Measurements from ENCODE around the gene OR7G2. TPM values are rescaled to one million over a fixed set of nuclear protein-coding genes. Genes with fewer than 3 reads are reported as not detected.
A peak's percentile ranks its signal among the peaks of the same experiment; 100 is the strongest.
"Not testable (repeated sequence)": the region's sequence is repeated elsewhere in the genome, so short reads cannot be mapped to it uniquely, and the experiment has no call there.

The OR7G2 gene
- polyA plus RNA-seq, 3 donors = 0.09 TPM; not detected in 2

DNA sequence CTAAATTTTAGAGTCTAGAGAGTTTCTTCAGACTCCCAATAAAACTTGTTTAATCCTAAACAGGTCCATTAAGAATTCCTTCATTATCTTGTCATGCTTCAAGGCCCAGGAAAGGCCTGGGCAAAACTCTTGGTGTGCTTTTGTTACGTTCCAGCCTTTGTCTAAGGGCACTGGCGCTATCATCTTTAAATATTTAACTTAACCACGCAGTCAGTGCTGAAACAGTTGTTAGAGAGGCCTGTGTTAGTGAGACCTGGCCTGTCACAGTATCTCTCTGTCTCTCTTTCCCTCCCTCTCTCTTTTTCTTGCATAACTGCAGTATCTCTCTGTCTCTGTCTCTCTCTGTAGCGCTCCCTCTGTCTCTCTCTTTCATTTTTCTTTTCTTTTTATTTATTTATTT is 28.6 kb downstream of the OR7G2 start:
- DNase-seq (ENCODE audit: extremely low read depth in 1 of 11, low read depth in 9 of 11, low spot score in 4 of 11) = no peak

DNA sequence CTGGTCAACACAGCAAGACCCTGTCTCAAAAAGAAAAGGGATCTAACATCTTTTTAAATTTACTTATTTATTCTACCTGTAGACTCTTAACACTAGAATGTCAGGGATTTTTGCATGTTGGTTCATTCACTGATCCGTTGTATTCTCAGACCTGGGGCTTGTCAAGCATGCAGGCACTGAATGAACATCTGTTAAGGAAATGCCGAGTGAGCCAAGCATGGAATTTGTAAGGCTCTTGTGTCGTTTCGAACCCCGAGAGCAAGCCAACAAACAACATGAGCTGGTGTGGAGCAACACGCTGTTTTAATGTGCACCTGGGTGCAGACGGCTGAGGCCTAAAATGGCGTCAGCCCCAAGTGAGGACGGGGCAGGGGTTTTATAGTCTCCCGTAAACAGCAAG is 30.4 kb downstream of the OR7G2 start:
- DNase-seq (ENCODE audit: extremely low read depth in 1 of 11, low read depth in 9 of 11, low spot score in 4 of 11) = no peak

DNA sequence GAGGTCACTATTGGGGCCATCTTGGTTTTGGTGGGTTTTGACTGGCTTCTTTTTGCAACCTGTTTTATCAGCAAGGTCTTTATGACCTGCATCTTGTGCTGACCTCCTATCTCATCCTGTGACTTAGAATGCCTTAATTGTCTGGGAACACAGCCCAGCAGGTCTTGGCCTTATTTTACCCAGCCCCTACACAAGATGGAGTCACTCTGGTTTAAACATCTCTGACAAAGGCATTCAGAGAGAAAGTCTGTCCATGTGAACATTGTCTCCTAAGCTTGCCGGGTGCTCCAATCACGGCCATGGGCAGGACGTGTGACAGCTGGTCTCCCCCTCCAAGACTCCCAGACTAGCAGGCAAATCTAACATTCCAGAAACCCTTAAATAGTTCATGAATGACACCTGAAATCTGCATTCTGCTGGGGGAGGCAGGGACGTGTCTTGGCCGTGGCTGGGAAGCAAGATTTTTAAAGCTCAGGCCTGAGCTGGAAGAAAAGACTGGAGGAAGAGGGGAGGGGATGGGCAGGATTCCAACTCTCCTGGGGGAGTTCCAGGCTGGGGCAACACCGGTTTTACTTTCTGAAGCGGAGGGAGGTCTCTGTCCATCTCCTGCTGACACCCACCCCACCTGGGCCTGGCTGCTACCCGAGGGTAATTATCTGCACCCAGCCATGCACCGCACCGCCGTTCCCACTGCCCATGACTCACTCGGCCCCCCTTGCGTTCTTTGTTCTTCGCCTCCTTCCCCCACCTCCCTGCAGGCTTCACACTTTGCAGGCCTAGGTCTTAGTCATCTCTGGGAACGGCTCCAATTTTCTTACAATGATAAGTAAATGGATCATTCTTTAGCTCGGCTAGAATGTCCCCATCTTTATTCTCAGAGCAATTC is 32.0 kb downstream of the OR7G2 start:
- peak in 9 of 11 donors; percentile 47 to 79 (median 62) for DNase-seq (ENCODE audit: extremely low read depth in 1 of 11, low read depth in 9 of 11, low spot score in 4 of 11)

DNA sequence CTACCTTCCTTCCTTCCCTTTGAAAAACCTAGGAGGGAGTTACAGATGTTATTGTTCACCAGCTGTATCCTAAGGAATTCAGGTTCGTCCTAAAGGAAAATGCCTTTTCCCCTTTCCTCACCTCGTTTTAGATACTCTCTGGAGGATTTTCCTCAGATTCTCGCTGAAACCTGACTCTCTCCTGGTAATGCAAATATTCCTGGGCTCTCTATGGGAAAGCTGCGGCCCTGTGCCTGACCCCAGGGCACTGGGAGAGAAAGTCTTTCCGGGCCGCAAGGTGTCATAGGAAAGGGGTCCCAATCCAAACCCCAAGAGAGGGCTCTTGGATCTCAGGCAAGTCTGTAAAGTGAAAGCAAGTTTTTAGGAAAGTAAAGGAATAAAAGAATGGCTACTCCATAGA is 33.5 kb downstream of the OR7G2 start:
- no peak for DNase-seq (ENCODE audit: extremely low read depth in 1 of 11, low read depth in 9 of 11, low spot score in 4 of 11)

DNA sequence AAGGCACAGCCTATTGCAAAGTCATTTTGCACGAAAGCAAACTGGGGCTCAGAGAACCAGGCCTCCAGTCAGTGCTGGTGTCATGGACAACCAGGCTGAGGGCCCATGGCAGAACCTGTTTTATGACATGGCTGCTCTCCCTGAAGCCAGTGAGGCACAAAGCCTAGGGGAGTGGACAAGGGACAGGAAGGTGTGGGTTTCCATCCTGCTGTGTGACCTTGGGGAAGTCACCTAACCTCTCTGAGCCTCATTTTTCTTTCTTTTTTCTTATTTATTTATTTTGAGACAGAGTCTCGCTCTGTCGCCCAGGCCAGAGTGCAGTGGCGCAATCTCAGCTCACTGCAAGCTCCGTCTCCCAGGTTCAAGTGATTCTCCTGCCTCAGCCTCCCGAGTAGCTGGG is 35.6 kb downstream of the OR7G2 start:
- not testable (repeated sequence) for DNase-seq (ENCODE audit: extremely low read depth in 1 of 11, low read depth in 9 of 11, low spot score in 4 of 11)

DNA sequence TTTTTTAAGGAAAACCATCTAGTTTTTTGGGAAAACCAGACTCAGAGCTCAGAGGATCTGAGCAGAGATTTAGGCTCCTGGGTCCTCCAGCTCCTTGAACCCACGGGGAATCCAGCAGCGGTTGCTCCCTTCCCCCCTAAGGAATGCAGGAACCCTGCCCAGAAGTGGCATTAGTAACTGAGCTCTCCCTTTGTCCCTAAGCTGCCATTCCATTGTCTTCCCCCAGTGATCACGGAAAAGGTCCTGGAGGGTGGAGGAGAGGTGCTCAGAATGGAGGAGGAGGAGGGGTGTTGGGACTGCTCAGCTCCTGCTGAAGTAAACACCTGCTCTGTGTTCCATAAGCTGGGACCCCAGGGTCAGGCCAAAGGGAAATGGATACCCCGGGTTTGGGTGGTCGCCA is 37.2 kb downstream of the OR7G2 start:
- no peak for DNase-seq (ENCODE audit: extremely low read depth in 1 of 11, low read depth in 9 of 11, low spot score in 4 of 11)

DNA sequence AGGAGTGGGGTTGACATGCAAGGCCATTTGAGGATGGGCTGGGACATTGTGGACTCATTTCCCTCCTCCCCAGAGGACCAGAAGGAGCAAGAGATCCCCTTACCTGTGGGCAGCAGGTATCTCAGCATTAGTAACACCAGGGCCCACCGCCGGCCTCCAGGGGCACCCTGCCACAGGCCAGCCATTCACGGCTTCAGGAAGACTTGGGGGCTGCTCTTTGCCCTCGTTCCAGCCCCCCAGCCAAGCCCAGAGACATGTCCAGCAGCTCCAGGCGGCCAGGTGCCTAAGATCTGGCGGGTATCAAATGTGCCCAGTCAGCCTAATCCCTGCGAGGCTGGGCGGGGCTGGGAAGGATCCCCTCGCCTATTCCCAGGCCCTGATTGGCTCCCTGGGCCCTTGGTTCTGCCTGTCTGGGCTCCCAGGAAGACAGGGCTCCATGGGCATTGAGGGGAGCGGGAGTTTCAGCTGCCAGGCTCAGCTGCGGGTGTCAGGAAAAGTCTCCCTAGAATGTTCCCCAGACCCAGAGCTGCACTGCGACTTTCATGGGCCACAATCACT is 41.7 kb downstream of the OR7G2 start:
- no peak for DNase-seq (ENCODE audit: extremely low read depth in 1 of 11, low read depth in 9 of 11, low spot score in 4 of 11)

DNA sequence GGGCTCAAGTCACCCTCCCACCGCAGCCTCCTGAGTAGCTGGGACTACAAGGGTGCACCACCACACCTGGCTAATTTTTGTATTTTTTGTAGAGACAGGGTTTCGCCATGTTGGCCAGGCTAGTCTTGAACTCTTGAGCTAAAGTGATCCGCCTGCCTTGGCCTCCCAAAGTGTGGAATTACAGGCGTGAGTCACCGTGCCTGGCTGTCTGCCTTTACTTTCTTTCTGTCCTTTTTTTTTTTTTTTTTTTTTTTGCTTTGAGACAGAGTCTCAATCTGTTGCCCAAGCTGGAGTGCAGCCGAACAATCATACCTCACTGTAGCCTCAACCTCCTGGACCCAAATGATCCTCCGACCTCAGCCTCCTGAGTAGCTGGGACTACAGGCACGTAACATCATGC is 45.4 kb downstream of the OR7G2 start:
- no peak for DNase-seq (ENCODE audit: extremely low read depth in 1 of 11, low read depth in 9 of 11, low spot score in 4 of 11)

DNA sequence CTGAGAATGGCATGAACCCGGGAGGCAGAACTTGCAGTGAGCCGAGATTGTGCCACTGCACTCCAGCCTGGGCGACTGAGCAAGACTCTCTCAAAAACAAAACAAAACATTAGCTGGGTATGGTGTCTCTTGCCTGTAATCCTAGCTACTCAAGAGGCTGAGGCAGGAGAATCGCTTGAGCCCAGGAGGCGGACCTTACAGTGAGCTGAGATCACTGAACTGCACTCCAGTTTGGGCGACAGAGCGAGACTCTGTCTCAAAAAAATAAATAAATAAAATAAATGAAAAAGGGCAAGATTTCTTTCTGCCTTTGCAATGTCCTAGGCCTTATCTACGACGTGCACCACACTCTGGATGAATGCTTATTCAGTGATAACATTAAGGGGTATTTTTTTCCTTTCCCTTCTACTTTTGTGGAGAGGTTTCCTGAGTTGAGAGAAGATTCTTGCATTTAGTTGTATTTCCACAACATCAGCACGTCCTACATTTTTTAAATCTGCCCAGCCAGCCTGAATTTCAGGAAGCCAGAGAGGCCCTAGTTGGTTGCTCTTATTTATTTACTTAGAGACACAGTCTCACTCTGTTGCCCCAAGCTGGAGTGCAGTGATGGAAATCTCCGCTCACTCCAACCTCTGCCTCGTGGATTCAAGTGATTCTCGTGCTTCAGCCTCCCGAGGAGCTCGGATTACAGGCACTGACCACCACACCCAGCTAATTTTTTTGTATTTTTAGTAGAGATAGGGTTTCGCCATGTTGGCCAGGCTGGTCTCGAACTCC is 46.5 kb downstream of the OR7G2 start:
- DNase-seq (ENCODE audit: extremely low read depth in 1 of 11, low read depth in 9 of 11, low spot score in 4 of 11) = peak in 1 of 11 donors; percentile 61

DNA sequence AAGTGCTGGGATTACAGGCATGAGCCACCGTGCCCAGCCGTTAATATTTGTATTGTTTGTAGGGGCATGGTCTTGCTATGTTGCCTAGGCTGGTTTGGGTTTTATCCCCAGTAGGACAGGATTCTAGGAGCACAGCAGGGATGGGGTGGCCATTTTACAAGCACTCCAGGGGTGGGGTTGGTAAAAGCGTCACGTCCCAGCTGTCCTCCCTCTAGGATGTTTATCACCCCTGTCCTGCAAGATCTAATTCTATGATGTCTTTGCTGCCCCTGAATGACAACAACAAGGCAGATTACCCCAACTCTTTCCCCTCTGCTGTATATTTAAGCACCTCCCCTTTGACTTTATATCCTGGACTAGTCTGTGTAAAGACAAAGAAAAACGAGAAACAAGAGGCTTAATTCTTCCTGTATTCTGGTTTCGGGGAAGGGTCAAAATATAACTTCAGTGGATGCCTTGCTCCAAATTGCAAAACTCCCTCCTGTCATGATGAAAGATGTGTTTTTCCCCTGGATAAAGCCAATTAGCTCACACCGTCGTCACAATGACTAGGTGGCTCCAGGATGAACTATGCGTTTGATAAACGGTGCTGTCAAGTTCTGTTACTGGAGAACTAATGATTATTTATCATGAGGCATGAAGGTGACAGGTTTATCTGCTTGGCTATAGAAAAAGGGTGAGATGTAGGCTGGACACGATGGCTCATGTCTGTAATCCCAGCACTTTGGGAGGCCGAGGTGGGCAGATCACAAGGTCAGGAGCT is 48.2 kb downstream of the OR7G2 start:
- peak in 10 of 11 donors; percentile 33 to 90 (median 74) for DNase-seq (ENCODE audit: extremely low read depth in 1 of 11, low read depth in 9 of 11, low spot score in 4 of 11)

DNA sequence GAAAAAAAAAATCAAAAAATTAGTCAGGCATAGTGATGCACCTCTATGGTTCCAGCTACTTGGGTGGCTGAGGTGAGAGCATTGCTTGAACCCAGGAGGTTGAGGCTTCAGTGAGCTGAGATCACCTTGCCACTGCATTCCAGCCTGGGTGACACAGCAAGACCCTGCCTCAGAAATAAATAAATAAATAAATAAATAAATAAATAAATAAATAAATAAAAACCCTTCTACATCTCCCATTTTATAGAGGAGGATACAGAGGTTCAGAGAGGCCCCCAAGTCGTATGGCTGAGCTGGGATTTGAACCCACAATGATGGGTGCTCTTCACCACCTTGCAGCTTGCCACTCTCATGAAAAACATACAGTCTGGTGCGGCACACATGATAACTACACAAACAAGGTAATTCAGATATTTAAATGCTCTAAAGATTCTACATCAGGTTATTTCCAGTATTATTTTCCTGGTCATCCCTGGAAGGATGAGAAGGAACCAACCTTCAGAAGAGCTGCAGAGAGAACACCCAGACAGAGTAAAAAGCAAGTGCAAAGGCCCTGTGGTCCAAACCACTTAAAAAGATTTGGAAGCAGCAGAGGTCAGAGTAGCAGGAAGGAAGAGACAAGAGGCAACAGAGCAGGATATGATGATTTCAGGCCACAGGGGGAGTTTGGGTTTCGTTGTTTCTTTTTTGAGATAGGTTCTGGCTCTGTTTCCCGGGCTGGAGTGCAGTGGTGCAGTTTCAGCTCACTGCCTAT is 49.6 kb downstream of the OR7G2 start:
- no peak for DNase-seq (ENCODE audit: extremely low read depth in 1 of 11, low read depth in 9 of 11, low spot score in 4 of 11)

DNA sequence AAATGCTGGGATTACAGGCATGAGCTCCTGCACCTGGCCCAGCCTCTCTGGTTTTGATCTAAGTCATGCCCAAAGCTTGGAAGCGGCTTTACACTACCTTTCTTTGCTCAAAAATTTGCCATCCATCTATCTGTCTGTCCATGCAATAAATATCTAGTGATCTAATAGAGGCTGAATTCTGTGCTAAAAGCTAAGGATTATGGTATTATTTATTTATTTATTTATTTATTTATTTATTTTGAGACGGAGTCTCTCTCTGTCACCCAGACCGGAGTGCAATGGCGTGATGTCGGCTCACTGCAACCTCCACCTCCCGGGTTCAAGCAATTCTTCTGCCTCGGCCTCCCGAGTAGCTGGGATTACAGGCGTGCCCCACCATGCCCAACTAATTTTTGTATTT is 51.1 kb downstream of the OR7G2 start:
- not testable (repeated sequence) for DNase-seq (ENCODE audit: extremely low read depth in 1 of 11, low read depth in 9 of 11, low spot score in 4 of 11)

DNA sequence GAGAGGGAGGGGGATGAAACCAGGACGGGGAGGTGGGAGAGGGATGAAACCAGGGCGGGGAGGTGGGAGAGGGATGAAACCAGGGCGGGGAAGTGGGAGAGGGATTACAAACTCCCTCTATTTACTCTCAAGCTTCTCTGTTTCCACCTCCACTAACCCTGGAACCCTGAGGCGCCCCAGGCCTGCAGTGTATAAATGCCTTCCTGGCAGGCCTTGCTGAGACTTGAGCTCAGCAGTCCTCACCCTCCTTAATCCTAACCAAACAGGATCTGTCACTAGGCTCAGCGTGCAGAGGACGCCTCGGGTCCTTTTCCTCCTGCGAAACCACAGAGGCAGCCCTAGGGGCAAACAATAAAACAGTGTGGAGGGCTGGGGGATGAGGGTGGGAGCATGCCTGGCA is 52.5 kb downstream of the OR7G2 start:
- DNase-seq (ENCODE audit: extremely low read depth in 1 of 11, low read depth in 9 of 11, low spot score in 4 of 11) = no peak

DNA sequence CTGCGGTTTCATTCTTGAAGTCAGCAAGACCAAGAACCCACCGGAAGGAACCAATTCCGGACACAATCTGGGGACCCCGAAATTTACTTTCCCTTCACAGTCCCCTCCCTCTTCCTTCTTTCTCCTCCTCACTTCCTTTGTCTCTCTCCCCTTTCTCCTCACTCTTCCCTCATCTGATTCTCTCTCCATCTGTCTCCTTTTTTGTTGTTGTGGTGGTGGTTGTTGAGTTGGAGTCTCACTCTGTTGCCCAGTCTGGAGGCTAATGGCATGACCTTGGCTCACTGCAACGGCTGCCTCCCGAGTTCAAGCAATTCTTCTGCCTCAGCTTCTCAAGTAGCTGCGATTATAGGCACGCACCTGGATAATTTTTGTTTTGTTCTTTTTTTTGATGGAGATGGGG is 53.1 kb downstream of the OR7G2 start:
- DNase-seq (ENCODE audit: extremely low read depth in 1 of 11, low read depth in 9 of 11, low spot score in 4 of 11) = no peak

DNA sequence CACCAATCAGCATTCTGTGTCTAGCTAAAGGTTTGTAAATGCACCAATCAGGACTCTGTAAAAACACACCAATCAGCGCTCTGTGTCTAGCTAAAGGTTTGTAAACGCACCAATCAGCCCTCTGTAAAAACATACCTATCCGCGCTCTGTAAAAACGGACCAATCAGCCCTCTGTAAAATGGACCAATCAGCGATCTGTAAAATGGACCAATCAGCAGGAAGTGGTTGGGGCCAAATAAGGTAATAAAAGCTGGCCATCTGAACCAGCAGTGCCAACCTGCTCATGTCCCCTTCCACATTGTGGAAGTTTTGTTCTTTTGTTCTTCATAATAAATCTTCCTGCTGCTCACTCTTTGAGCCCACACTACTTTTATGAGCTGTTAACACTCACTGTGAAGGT is 53.6 kb downstream of the OR7G2 start:
- not testable (repeated sequence) for DNase-seq (ENCODE audit: extremely low read depth in 1 of 11, low read depth in 9 of 11, low spot score in 4 of 11)

DNA sequence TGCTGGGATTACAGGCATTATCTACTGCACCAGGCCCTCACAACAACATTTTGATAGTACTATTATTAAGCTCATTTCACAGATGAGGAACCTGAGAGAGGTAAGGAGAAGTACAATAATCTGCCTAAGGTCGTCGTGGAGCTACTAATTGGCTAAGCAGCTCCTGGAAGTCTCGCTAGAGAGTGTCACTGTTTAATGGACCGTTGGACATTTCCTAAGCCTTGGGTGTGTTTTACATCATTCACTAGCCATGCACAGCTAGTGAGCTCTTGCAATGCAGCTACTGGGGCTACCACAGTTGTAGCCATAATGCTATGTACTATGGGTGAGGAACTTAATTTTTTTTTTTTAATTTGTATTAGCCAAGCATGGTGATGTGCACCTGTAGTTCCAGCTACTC is 54.4 kb downstream of the OR7G2 start:
- no peak for DNase-seq (ENCODE audit: extremely low read depth in 1 of 11, low read depth in 9 of 11, low spot score in 4 of 11)
